Loucy (cell line): ENCODE results near the gene CFAP251.

Source experiments
- CTCF ChIP-seq: fragments of 200-600 bp; sonication (generic); conservative IDR thresholded peaks from 2 replicates; pipeline ENCODE4 v1.5.1; 2014; ENCODE audit warnings: mild to moderate bottlenecking, antibody characterized with exemption, low read length
- EZH2phosphoT487 ChIP-seq: fragments of 200-600 bp; IDR thresholded peaks from 2 replicates; pipeline ENCODE4 v1.6.1; 2018; ENCODE audit warnings: antibody characterized with exemption, mild to moderate bottlenecking, moderate library complexity, borderline replicate concordance

GRCh38 chr12:122024132-122024785, 105.9 kb downstream of the CFAP251 start:
- TF ChIP-seq CTCF (no peak), EZH2phosphoT487 (no peak)
